ENCODE results near the gene HOXA6. TPM values are rescaled to one million over a fixed set of nuclear protein-coding genes. Genes with fewer than 3 reads are reported as not detected.
A peak's percentile ranks its signal among the peaks of the same experiment; 100 is the strongest.

Gene HOXA6
- total and polyA plus RNA-seq, 2 of the 4 experiments (the other 2 are of a cell fraction), result 1.4 to 1.8 TPM

DNA sequence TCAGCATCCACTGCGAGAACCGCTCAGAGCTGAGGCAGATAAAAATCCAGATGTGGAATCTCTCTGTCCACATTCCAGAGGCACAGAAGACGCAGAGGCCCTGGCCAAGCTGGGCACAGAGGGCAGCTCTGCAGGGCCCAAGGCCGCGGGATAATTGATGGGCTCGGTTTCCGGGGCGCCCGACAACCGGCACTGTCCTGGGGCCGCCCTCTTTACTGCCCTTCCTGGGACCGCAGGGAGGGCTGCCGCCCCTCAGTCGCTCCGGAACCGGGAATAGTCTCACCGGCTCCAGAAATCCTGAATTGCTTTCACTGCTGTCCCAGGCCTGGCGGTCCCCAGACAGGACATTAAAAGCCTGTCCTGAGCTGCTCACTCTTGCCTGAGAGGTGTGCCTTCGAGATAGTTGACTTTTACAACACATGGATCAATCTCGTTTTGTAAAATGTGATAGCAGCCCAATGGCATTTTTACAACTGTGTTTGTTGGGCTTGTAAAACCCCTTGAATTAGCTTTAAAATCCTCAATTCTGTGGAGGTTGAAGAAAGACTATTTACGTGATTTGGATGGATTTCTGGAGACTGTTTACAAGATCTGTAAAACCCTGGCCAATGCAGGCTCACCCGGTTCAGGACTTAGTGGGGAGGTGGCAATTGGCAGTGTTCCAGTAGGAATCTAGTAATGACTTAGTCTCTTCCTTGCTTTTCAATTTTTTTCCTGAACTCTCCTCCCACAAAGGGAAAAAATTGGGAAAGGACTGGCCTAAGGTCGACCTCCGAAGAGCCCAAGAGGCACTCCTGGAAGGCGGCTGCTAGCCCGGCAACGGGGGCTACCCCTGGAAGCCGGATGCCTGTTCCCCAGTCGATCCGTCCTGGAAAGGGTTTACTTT, 1.4 kb upstream of the HOXA6 start:
- H3K4me3 ChIP-seq (ENCODE audit: insufficient read depth, low read depth, low read length), result peak overlapping the region; percentile 38

More for the DNA sequence above, 1.4 kb upstream of the HOXA6 start:
- Histone ChIP-seq H3K14ac (replicated peaks; ENCODE audit: low read depth, low read length) (peak overlapping the region; percentile 46), H4K8ac (ENCODE audit: low read depth in 2 of 2, low read length in 2 of 2) (peak overlapping the region; percentile 82 to 84), H3K18ac (ENCODE audit: low read depth, low read length) (peak overlapping the region; percentile 66; the same call in 1 of the 2 replicates), H3K4me1 (ENCODE audit: control insufficient read depth, insufficient read depth, low read length) (peaks cover 17% of the 10 kb centered on the region), H3K56ac (ENCODE audit: extremely low read depth, insufficient read depth, low read length) (peak overlapping the region; percentile 75; the same call in 1 of the 2 replicates), H3K36me3 (ENCODE audit: control insufficient read depth, insufficient read depth, low read length) (no peaks in the 10 kb centered on the region; the same call in 1 of the 2 replicates), H3K9ac (ENCODE audit: low read depth, low read length) (peak overlapping the region; percentile 68), H4K91ac (ENCODE audit: insufficient read depth, low read depth, low read length) (peak overlapping the region; percentile 77), H2BK20ac (ENCODE audit: low read depth, low read length) (peak overlapping the region; percentile 59; the same call in 1 of the 2 replicates), H3K9me3 (ENCODE audit: control insufficient read depth, insufficient read depth, low read length) (no peaks in the 10 kb centered on the region), H3K4me2 (ENCODE audit: low read depth, low read length) (peak overlapping the region; percentile 76), H3K4ac (ENCODE audit: low read depth, low read length) (peak overlapping the region; percentile 79), H3K27ac (ENCODE audit: insufficient read depth, low read length) (peak overlapping the region; percentile 96), H2BK120ac (ENCODE audit: low read depth, low read length) (peak overlapping the region; percentile 72), H2BK15ac (ENCODE audit: low read depth, low read length) (peak overlapping the region; percentile 72; the same call in 2 of the 3 replicates), H2AK5ac (ENCODE audit: low read depth, low read length) (peak overlapping the region; percentile 78; the same call in 1 of the 2 replicates), H3K79me1 (ENCODE audit: low read depth in 1 of 2, low read length in 2 of 2) (peaks cover 9 to 27% of the 10 kb centered on the region in 2 experiments; a peak in 3 of 4 replicates), H2AFZ (replicated peaks; ENCODE audit: low read length, poor library complexity) (peak overlapping the region; percentile 90), H3K9me1 (ENCODE audit: insufficient read depth, low read length) (peaks cover 3% of the 10 kb centered on the region; the same call in 1 of the 2 replicates), H2AK9ac (replicated peaks; ENCODE audit: low read depth, low read length, poor library complexity) (peak overlapping the region; percentile 57), H4K5ac (ENCODE audit: low read depth, low read length) (peak overlapping the region; percentile 63), H3K27me3 (ENCODE audit: control insufficient read depth, insufficient read depth, low read length) (no peaks in the 10 kb centered on the region), H4K20me1 (ENCODE audit: insufficient read depth, low read length) (no peaks in the 10 kb centered on the region), H3K23ac (ENCODE audit: low read depth, low read length) (peak overlapping the region; percentile 96), H2BK5ac (ENCODE audit: low read depth, low read length, poor library complexity, severe bottlenecking) (peak overlapping the region; percentile 64)
- TF ChIP-seq MXI1 (IDR thresholded peaks at IDR 0.05; ENCODE audit: borderline replicate concordance, low read depth, low read length), result no peak
- TF ChIP-seq, protein P1, sequence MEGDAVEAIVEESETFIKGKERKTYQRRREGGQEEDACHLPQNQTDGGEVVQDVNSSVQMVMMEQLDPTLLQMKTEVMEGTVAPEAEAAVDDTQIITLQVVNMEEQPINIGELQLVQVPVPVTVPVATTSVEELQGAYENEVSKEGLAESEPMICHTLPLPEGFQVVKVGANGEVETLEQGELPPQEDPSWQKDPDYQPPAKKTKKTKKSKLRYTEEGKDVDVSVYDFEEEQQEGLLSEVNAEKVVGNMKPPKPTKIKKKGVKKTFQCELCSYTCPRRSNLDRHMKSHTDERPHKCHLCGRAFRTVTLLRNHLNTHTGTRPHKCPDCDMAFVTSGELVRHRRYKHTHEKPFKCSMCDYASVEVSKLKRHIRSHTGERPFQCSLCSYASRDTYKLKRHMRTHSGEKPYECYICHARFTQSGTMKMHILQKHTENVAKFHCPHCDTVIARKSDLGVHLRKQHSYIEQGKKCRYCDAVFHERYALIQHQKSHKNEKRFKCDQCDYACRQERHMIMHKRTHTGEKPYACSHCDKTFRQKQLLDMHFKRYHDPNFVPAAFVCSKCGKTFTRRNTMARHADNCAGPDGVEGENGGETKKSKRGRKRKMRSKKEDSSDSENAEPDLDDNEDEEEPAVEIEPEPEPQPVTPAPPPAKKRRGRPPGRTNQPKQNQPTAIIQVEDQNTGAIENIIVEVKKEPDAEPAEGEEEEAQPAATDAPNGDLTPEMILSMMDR (conservative IDR thresholded peaks at IDR 0.05; ENCODE audit: low read depth, low read length), result no peak
- no peak for TF ChIP-seq BHLHE40 (IDR thresholded peaks at IDR 0.05; ENCODE audit: low read depth, low read length)
- no peak for TF ChIP-seq RFX5 (IDR thresholded peaks at IDR 0.05; ENCODE audit: low read depth, low read length)
- TF ChIP-seq NFE2L2 (IDR thresholded peaks at IDR 0.05; ENCODE audit: low read depth, low read length), result no peak
- DNase-seq (no peak), ATAC-seq (ENCODE audit: low read depth) (no peak)
- intact Hi-C loops (cut with micrococcal nuclease), result loop anchor here (5.0 kb wide), 1 partner anchor 1057 kb away; no protein-coding TSS in a partner anchor
- in situ Hi-C loops (cut with MboI; ENCODE audit: low sequenced_read_pairs), result loop anchor here (10.0 kb wide), 1 partner anchor 954 kb away; no protein-coding TSS in a partner anchor
- no TSS peak for BruUV-seq (replicated peaks)
- POLR2A ChIA-PET (ENCODE audit: unreplicated experiment), result no interaction called here
- dilution Hi-C loops (cut with HindIII; ENCODE audit: low sequenced_read_pairs, unreplicated experiment), result no loop called here
- CTCF ChIA-PET, result interaction anchor here (0.8 to 1.0 kb wide), 2 partner anchors 30 to 31 kb away, joined by 3 to 4 read pairs; no protein-coding TSS in a partner anchor
- WGBS, 2 experiments (ENCODE audit: extremely low coverage in 2 of 2, insufficient read length in 1 of 2), result 26% methylated on average over 11 of the region's 30 CpGs; no CpG with 5 or more reads in 1 of the 2 experiments
